GM12892 (cell line): ENCODE measurements around the gene SELL.
"Not testable (repeated sequence)": the region's sequence is repeated elsewhere in the genome, so short reads cannot be mapped to it uniquely, and the experiment has no call there.

Experiments used
- POLR2A ChIP-seq: IDR thresholded peaks from 2 replicates; pipeline ENCODE4 v1.6.1; 2011; ENCODE audit warnings: low read depth, low read length, control low read depth
- POLR2AphosphoS5 ChIP-seq: IDR thresholded peaks from 2 replicates; pipeline ENCODE4 v1.6.1; 2011; ENCODE audit warnings: low read depth, low read length, control low read depth

DNA sequence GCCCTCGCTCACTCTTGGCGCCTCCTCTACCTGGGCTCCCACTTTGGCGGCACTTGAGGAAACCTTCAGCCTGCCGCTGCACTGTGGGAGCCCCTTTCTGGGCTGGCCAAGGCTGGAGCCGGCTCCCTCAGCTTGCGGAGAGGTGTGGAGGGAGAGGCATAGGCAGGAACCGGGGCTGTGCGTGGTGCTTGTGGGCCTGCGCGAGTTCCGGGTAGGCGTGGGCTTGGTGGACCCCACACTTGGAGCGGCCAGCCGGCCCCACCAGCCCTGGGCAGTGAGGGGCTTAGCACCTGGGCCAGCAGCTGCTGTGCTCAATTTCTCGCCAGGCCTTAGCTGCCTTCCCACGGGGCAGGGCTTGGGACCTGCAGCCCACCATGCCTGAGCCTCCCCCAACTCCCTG, 50.4 kb downstream of the SELL start:
- not testable (repeated sequence) for TF ChIP-seq POLR2AphosphoS5, POLR2A
